Ammon's horn (tissue), 1 donor: ENCODE data around the gene ANKS1B.

Experiments used
- DNase-seq: peaks from one replicate; pipeline ENCODE4 v3.0.0-alpha.2; 2016; ENCODE audit warnings: low spot score

The ANKS1B gene

GRCh38 chr12:98725476-98726247 is 1259.1 kb downstream of the ANKS1B start:
- peak; percentile 90 for DNase-seq

GRCh38 chr12:98724384-98725155 is 1260.2 kb downstream of the ANKS1B start:
- no peak for DNase-seq

DNA sequence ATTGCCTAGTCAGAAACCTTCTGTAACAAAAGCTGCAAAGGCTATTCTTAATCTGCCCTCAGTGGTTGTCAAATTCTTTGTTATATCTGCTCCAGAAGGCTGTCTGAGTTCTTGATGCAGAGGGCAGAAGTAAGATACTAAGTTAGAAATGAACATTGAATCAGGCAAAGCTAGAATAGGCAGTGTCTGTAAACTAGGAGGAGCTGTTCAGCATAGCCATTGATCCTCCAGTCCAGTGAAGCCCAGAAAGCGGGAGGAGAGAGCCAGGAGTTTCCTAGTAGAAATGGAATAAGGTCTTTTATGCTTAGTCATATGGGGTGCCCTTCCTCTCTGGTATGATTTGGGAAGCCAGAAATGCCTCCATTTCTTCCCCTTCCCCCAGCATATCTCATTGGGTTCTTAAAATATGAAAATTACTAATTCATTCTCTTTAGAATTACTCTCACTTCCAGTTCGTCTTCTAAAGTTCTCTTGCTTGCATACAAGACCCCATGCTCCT is 1263.5 kb downstream of the ANKS1B start:
- DNase-seq: no peak

GRCh38 chr12:98719515-98720504 is 1264.9 kb downstream of the ANKS1B start:
- DNase-seq: no peak

GRCh38 chr12:98714426-98714825 is 1270.3 kb downstream of the ANKS1B start:
- no peak for DNase-seq

- DNase-seq: no peak
Observed at GRCh38 chr12:98709022-98709421, 1275.7 kb downstream of the ANKS1B start.

- DNase-seq: no peak
Observed at GRCh38 chr12:98701166-98701565, 1283.6 kb downstream of the ANKS1B start.

- DNase-seq: no peak
Observed at GRCh38 chr12:98699586-98699985, 1285.2 kb downstream of the ANKS1B start.

DNA sequence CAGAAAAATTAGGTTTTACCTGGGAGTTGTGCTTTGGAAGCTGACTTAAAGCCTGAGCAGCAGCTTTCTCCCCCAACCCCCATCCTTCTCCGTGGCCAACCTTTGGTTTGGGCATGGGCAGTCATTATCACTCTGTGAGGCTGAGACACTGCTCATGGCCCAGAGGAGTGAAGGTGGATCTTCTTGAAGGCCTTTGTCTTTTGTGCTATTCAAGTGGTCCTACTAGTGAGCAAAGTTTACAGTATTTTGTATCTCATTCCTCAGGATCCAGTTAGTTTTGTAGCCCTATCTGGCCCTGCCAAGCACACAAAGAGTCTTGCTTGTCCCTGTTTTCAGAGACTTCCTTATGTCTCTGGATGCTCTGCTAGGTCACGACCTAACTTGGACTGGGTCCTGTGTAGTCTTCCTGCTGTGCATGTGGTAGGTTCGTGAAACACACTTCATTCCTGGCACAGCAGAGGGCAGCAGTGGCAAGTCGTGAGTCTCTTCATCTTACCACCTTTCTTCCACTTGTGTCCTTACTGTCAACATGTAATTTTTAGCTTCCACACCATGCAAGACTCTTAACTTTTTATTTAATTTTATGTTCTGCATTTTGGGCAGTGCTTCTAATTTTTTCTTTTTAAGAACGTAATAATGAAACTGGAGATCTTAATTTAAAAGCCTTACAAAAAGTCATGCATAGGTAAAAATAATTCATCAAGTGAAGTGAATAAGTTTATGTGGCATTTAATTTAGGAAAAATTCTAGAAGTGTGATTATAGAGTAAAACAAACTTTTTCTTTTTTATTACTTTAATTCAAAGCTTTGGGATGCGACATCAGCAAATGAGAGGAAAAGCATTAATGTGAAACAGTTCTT is 1285.9 kb downstream of the ANKS1B start:
- DNase-seq: peak; percentile 95

- DNase-seq: no peak
Observed at GRCh38 chr12:98697209-98697608, 1287.5 kb downstream of the ANKS1B start.

GRCh38 chr12:98696036-98696646 is 1288.6 kb downstream of the ANKS1B start:
- DNase-seq: no peak

DNA sequence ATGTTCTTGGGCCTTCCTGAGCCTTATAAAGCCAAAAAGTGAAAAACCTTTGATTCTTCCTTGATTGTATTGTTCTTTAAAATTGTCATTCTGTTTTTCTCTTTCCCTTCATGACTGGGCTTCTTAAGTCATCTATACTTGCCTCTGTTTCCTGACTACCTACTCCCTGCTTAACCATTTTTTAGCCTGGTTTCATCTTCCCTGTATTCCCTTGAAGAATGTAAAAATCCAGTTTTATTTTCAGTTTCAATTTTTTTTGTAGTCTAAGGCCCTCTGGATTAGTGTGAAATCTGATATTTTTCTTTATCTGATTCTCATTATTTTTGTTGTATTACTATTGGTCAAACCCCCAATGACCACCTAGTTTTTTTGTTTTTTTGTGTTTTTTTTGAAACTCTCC is 1293.4 kb downstream of the ANKS1B start:
- no peak for DNase-seq

GRCh38 chr12:98686603-98687002 is 1298.1 kb downstream of the ANKS1B start:
- DNase-seq: no peak
